Astrocyte of the cerebellum (primary cell): ENCODE measurements around the gene CACNG4.

Experiments used
- DNase-seq: peaks from one replicate; pipeline ENCODE4 v3.0.0-alpha.2; 2011; ENCODE audit warnings: low read depth
- H3K4me3 ChIP-seq: 2 replicates; pipeline ENCODE4 v1.5.1; 2011; ENCODE audit warnings: mild to moderate bottlenecking, low read depth, low read length, moderate library complexity
- in situ Hi-C: cut with HindIII; loops from 2 replicates; pipeline ENCODE4 v1.10.0; 2017; ENCODE audit warnings: low sequenced_read_pairs
- TF ChIP-seq, protein P1 (sequence below): IDR thresholded peaks from 2 replicates; pipeline ENCODE4 v1.5.1; 2012; ENCODE audit warnings: low read length, low read depth, moderate library complexity, mild to moderate bottlenecking; ENCODE audit errors: missing control alignments

The CACNG4 gene

DNA sequence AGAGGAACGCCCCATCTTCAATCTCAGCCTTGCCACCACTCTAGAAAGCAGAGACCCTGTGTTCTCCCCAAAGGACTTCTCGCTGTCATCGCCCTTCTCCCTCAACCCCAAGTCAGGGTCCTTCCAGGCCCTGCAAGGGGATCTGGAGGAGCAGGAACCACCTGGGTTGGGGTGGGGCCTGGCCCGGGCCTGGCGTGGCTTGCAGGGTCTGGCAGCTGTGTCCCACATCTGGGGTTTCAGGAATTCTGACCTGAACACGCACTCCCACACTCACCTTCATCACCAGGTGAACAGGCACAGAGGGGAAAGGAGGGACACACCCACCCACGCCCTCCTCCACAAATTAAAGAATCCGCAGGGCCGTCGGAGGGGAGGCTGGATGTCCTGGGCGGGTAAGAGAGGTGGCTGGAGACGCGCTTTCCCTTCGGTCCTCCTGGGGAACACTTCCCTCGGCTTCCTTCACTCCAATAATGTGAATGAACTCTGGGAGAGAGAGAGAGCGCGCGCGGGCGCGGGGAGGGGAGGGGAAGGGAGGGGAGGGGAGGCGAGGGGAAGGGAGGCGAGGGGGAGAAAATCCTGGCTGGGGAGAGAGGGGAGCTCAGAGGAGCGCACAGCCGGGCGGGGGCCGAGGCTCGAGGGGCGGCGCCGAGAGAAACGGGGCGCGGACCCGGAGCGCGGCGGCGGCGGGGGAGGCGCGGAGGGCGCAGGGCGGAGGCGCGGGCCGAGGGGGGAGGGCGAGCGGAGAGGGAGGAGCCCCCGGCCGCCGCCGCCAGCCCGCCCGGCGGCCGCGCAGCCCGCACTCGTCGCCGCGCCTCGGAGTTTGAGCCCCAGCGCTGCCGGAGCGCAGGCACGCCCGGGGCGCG lies at the start of gene CACNG4:
TSS of gene CACNG4 (plus strand) at position 799 of the 863 bp plus-strand sequence. CDS start 205 bp downstream, outside the sequence.
- H3K4me3 ChIP-seq, result peak within 1 kb of the TSS; percentile 38
- in situ Hi-C loops, result loop anchor here (5.0 kb wide), 1 partner anchor 38 kb away; no protein-coding TSS in a partner anchor
- TF ChIP-seq, protein P1, sequence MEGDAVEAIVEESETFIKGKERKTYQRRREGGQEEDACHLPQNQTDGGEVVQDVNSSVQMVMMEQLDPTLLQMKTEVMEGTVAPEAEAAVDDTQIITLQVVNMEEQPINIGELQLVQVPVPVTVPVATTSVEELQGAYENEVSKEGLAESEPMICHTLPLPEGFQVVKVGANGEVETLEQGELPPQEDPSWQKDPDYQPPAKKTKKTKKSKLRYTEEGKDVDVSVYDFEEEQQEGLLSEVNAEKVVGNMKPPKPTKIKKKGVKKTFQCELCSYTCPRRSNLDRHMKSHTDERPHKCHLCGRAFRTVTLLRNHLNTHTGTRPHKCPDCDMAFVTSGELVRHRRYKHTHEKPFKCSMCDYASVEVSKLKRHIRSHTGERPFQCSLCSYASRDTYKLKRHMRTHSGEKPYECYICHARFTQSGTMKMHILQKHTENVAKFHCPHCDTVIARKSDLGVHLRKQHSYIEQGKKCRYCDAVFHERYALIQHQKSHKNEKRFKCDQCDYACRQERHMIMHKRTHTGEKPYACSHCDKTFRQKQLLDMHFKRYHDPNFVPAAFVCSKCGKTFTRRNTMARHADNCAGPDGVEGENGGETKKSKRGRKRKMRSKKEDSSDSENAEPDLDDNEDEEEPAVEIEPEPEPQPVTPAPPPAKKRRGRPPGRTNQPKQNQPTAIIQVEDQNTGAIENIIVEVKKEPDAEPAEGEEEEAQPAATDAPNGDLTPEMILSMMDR, result no peak
- DNase-seq, result no peak

DNA sequence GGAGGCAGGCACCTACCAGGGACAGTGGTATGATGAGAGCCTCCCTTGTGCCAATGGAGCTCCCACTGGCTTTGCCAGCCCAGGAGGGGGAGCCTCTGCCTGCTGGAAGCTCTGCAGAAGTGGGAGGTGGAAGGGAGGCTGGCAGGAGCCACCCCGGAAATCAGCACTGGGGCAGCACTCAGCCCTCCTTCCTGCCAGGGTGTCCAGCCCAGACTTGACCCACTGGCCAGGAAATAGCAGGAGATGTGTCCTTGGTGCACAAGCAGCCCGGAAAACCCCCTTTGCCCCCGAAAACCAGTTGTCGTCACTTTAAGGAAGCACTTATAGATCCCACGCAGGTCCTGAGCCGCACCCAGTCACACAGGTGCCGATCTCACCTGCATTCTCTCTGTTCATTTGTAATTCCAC lies 49.3 kb upstream of the CACNG4 start:
- no peak overlapping the region for H3K4me3 ChIP-seq
- no peak for DNase-seq
- in situ Hi-C loops, result loop anchor here (25.0 kb wide), 1 partner anchor 203 kb away; no protein-coding TSS in a partner anchor
- TF ChIP-seq, protein P1, result peak; percentile 12

DNA sequence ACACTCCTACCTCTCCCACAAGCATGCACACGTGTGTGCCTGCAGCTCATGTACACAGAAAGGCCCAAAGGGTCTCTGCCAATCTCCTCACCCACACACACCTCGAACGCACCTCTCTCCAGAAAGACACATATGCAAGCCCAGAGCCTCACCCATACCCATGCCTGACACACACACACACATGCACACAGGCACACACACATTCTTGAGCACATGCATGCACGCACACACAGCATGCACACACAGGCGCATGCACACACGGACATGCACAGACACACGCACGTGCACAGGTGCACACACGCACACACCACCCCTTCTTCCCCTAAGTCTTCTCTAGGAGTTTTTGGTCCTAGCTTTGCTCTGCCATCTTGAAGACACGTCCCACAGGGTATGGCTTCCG lies 48.7 kb upstream of the CACNG4 start:
- TF ChIP-seq, protein P1, result no peak
- no peak for DNase-seq
- in situ Hi-C loops, result loop anchor here (25.0 kb wide), 1 partner anchor 203 kb away; no protein-coding TSS in a partner anchor
- no peak overlapping the region for H3K4me3 ChIP-seq

DNA sequence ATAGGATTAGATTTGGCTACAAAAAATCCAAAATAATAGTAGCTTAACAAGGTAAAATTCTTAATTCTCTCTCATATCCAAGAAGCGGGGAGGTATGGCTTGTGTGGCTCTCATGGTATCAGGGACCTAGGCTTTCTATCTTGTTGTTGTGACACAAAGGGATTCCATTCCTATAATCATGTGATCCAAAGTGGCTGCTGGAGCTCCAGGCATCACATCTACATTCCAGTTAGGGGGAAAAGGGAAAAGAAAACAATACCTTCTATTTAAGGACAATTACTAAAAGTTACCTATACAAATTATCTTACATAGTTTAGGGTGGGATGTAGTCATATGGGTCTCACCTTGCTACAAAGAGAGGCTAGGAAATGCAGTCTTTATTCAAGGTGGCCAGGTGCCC lies 47.6 kb upstream of the CACNG4 start:
- in situ Hi-C loops, result loop anchor here (25.0 kb wide), 1 partner anchor 205 kb away; no protein-coding TSS in a partner anchor
- TF ChIP-seq, protein P1, result no peak
- H3K4me3 ChIP-seq, result no peak overlapping the region
- no peak for DNase-seq

DNA sequence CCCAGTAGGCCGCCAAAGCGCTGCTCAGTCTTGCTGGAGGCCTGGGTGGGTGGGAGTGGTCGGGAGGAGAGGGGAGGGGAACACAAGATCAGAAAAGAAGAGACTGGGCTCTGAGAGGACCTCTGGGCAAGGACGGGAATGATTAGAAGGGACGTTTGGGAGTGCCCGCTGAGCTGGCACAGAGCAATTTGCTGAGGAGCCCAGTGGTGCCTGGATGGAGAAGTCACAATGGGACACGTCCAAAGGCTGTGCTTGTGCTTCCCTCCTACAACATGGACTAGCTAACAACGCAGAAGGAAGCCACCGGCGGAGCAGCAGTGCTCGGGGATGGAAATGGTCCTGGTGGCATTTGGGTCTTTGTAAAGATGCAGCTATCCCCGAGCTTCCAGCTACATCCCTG lies 45.6 kb upstream of the CACNG4 start:
- in situ Hi-C loops, result loop anchor here (25.0 kb wide), 1 partner anchor 207 kb away; no protein-coding TSS in a partner anchor
- TF ChIP-seq, protein P1, result no peak
- no peak overlapping the region for H3K4me3 ChIP-seq
- no peak for DNase-seq

DNA sequence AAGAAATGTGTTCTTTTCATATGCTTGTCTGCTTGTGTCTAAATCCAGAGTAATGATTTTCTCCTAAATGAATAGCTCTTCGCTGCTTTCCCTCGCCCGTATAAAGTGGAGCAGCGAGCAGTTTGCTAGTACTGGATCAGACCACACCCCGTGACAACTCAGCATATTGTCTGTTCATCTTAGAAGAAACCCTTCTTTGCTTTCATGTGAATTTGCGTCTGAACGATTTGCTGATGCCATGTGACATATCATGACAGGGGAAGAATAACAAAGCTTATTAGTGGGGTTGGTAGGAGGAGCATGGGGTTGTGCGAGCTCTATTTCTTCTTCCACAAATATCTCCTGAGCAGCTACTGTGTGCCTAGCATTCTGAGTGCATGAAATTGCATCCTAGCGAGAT lies 44.1 kb upstream of the CACNG4 start:
- TF ChIP-seq, protein P1, result no peak
- H3K4me3 ChIP-seq, result no peak overlapping the region
- in situ Hi-C loops, result loop anchor here (5.0 to 25.0 kb wide), 2 partner anchors 48 to 208 kb away; no protein-coding TSS in a partner anchor
- no peak for DNase-seq
